Measurements from ENCODE around the gene LDLRAD3. TPM values are rescaled to one million over a fixed set of nuclear protein-coding genes. Genes with fewer than 3 reads are reported as not detected.

LDLRAD3 gene
- total and polyA plus RNA-seq, 12 donors = 5.4 to 16.7 (median 10.2) TPM

DNA sequence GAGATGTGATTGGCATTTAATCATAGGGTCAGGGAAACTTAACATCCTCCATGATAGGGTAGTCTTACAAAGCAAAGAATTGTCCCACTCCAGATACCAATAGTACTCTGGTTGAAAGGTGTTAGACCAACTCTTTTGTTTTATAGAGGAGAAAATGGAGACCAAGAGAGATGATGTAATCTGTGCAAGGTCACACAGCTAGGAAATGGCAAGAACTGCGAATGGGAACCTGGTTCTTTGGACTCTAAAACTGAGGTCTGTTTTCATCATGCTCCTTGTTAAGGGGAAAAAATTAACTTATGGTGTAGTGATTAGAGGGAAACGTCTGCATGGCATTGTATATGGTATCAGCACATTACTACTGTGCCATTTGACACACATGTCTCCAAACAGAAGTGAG is 174.2 kb downstream of the LDLRAD3 start:
- H3K4me3 ChIP-seq = no peak overlapping the region
- H3K27me3 ChIP-seq = no peaks in the 10 kb centered on the region
- no peaks in the 10 kb centered on the region for H3K36me3 ChIP-seq (replicated peaks in 1 of 2)
- H3K27ac ChIP-seq = no peak overlapping the region
- intact Hi-C loops (cut with DNase I) = no loop called here
- H3K9me3 ChIP-seq (replicated peaks in 1 of 3) = no peaks in the 10 kb centered on the region
- TF ChIP-seq, protein P1, sequence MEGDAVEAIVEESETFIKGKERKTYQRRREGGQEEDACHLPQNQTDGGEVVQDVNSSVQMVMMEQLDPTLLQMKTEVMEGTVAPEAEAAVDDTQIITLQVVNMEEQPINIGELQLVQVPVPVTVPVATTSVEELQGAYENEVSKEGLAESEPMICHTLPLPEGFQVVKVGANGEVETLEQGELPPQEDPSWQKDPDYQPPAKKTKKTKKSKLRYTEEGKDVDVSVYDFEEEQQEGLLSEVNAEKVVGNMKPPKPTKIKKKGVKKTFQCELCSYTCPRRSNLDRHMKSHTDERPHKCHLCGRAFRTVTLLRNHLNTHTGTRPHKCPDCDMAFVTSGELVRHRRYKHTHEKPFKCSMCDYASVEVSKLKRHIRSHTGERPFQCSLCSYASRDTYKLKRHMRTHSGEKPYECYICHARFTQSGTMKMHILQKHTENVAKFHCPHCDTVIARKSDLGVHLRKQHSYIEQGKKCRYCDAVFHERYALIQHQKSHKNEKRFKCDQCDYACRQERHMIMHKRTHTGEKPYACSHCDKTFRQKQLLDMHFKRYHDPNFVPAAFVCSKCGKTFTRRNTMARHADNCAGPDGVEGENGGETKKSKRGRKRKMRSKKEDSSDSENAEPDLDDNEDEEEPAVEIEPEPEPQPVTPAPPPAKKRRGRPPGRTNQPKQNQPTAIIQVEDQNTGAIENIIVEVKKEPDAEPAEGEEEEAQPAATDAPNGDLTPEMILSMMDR (IDR thresholded peaks at IDR 0.05) = no peak
- TF ChIP-seq POLR2A (IDR thresholded peaks at IDR 0.05) = no peak
- WGBS, 4 donors = 61 to 71% (median 67%) methylated on average over 2 of the region's 2 CpGs
- no peaks in the 10 kb centered on the region for H3K4me1 ChIP-seq (replicated peaks in 1 of 2)
- DNase-seq = no peak

DNA sequence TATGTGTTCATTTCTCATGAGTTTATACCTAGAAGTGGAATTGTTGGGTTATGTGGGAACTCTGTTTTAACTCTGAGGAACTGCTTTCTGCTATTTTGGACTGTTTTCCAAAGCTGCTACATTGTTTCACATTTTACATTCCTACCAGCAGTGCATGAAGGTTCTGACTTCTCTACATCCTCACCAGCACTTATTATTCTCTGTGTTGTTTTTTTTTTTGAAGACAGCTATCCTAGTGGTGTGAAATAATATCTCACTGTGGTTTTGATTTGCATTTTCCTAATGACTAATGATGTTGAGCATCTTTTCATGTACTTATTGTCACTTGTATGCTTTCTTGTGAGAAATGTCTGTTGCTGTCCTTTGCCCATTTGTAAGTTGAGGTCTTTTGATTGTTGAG is 175.4 kb downstream of the LDLRAD3 start:
- TF ChIP-seq, protein P1 (IDR thresholded peaks at IDR 0.05) = no peak
- TF ChIP-seq POLR2A (IDR thresholded peaks at IDR 0.05) = no peak
- no peaks in the 10 kb centered on the region for H3K9me3 ChIP-seq (replicated peaks in 1 of 3)

DNA sequence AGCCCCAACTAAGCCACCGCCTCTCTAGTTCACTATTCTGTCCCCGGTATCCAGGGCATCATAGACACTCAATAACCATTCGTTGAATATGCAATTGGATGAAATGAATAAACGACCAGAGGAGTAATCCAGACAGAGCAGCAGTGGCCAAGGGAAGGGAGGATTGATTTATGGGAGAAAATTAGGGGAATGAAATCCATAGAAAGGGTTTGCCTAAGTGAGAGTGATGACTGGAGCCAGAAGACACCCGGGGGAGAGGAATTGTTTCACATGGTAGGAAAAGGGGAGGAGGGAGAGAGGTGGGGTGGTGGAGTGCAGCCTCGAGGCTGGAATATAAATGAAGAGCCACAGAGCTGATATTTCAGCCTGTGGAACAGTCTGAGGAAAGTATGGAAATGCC is 177.2 kb downstream of the LDLRAD3 start:
- no peak for DNase-seq
- Histone ChIP-seq H3K9me3 (replicated peaks in 1 of 3) (no peaks in the 10 kb centered on the region), H3K27ac (no peak overlapping the region), H3K36me3 (replicated peaks in 1 of 2) (no peaks in the 10 kb centered on the region), H3K27me3 (no peaks in the 10 kb centered on the region), H3K4me3 (no peak overlapping the region), H3K4me1 (replicated peaks in 1 of 2) (no peaks in the 10 kb centered on the region)
- intact Hi-C loops (cut with DNase I) = no loop called here
- TF ChIP-seq POLR2A (IDR thresholded peaks at IDR 0.05) = no peak
- TF ChIP-seq, protein P1 (IDR thresholded peaks at IDR 0.05) = no peak
- WGBS, 4 donors = 82 to 90% (median 85%) methylated on average over 6 of the region's 6 CpGs

More for the DNA sequence above, 175.4 kb downstream of the LDLRAD3 start:
- no peaks in the 10 kb centered on the region for H3K4me1 ChIP-seq (replicated peaks in 1 of 2)
- intact Hi-C loops (cut with DNase I) = no loop called here
- H3K27me3 ChIP-seq = no peaks in the 10 kb centered on the region
- DNase-seq = no peak
- H3K4me3 ChIP-seq = no peak overlapping the region
- H3K27ac ChIP-seq = no peak overlapping the region
- H3K36me3 ChIP-seq (replicated peaks in 1 of 2) = no peaks in the 10 kb centered on the region

DNA sequence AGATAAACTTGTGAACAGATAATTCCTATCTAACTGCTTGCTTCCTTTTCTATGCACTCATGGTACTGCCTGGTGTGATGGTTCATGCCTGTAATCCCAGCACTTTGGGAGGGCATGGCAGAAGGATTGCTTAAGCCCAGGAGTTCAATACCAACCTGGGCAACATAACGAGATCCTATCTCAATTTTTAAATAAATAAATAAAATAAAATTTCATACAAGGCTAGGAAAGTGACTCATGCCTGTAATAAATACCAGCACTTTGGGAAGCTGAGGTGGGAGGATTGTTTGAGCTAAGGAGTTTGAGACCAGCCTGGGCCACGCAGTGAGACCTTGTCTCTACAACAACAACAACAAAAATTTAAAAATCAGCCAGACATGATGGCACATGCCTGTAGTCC is 178.8 kb downstream of the LDLRAD3 start:
- no peak for DNase-seq
- H3K9me3 ChIP-seq (replicated peaks in 1 of 3) = no peaks in the 10 kb centered on the region
- 43 to 63% (median 56%) methylated on average over 2 of the region's 2 CpGs for WGBS, 4 donors
- H3K27ac ChIP-seq = no peak overlapping the region
- no peak for TF ChIP-seq POLR2A (IDR thresholded peaks at IDR 0.05)
- TF ChIP-seq, protein P1 (IDR thresholded peaks at IDR 0.05) = no peak
- H3K36me3 ChIP-seq (replicated peaks in 1 of 2) = no peaks in the 10 kb centered on the region
- H3K4me3 ChIP-seq = no peak overlapping the region
- intact Hi-C loops (cut with DNase I) = no loop called here
- H3K4me1 ChIP-seq (replicated peaks in 1 of 2) = no peaks in the 10 kb centered on the region
- H3K27me3 ChIP-seq = no peaks in the 10 kb centered on the region

Data from adrenal gland (tissue), 12 donors.